ENCODE measurements around the gene FAM9C. TPM values are rescaled to one million over a fixed set of nuclear protein-coding genes. Genes with fewer than 3 reads are reported as not detected.

FAM9C gene
- total and polyA plus RNA-seq, 2 donors (not counting 3 experiments of a cell fraction or from before 2014, with no cell fraction given) = not detected

- Histone ChIP-seq H3K9me1 (replicated peaks; ENCODE audit: control insufficient read depth, extremely low read depth, insufficient read depth, low read length) (no peaks in the 10 kb centered on the region), H3K4me3 (replicated peaks in 1 of 3; ENCODE audit: insufficient read depth in 1 of 3, low read depth in 1 of 3, low read length in 3 of 3) (no peak overlapping the region), H3K27me3 (ENCODE audit: control insufficient read depth in 2 of 2, insufficient read depth in 2 of 2, low read length in 2 of 2) (no peaks in the 10 kb centered on the region), H2AFZ (ENCODE audit: low read depth, low read length) (no peak overlapping the region), H3K4me2 (ENCODE audit: insufficient read depth, low read length) (no peak overlapping the region), H3K36me3 (ENCODE audit: control insufficient read depth in 2 of 2, extremely low read depth in 1 of 2, insufficient read depth in 2 of 2, low read length in 2 of 2) (no peaks in the 10 kb centered on the region), H3K4me1 (ENCODE audit: control insufficient read depth, extremely low read depth, insufficient read depth, low read length) (peaks cover 18% of the 10 kb centered on the region), H4K20me1 (replicated peaks; ENCODE audit: control insufficient read depth, extremely low read depth, insufficient read depth, low read length) (no peaks in the 10 kb centered on the region), H3K9ac (replicated peaks; ENCODE audit: extremely low read depth, insufficient read depth, low read length) (no peak overlapping the region), H3K79me2 (ENCODE audit: control insufficient read depth, insufficient read depth, low read length) (no peaks in the 10 kb centered on the region), H3K27ac (ENCODE audit: insufficient read depth, low read depth, low read length) (no peak overlapping the region), H3K9me3 (replicated peaks; ENCODE audit: control insufficient read depth, insufficient read depth, low read length) (no peaks in the 10 kb centered on the region)
- no peak for TF ChIP-seq JUN (IDR thresholded peaks at IDR 0.05; ENCODE audit: borderline replicate concordance, insufficient read depth, insufficient read length, low read depth)
- no peak for TF ChIP-seq POLR2AphosphoS5 (IDR thresholded peaks at IDR 0.05; ENCODE audit: insufficient read depth, low read depth, low read length)
- TF ChIP-seq MAX (IDR thresholded peaks at IDR 0.05; ENCODE audit: insufficient read depth, insufficient read length) = no peak
- TF ChIP-seq EZH2 (IDR thresholded peaks at IDR 0.05; ENCODE audit: borderline replicate concordance, low read depth, low read length, severe bottlenecking) = no peak
- no peak for TF ChIP-seq MYC (IDR thresholded peaks at IDR 0.05; ENCODE audit: low read depth, low read length)
- TF ChIP-seq GATA2 (IDR thresholded peaks at IDR 0.05; ENCODE audit: insufficient read depth, insufficient read length, low read depth, low read length) = no peak
- no peak for TF ChIP-seq POLR2A (IDR thresholded peaks at IDR 0.05; ENCODE audit: low read depth, low read length)
- TF ChIP-seq FOS (IDR thresholded peaks at IDR 0.05; ENCODE audit: borderline replicate concordance, insufficient read depth, low read length) = no peak
- no peak for TF ChIP-seq CTCF (IDR thresholded peaks at IDR 0.05; ENCODE audit: extremely low read depth in 1 of 2, insufficient read depth in 1 of 2, low read depth in 1 of 2, low read length in 2 of 2)
- FAIRE-seq = no peak
- DNase-seq (ENCODE audit: low read depth, low spot score) = no peak
- intact Hi-C loops (cut with micrococcal nuclease) (no loop called here), dilution Hi-C loops (cut with MboI; ENCODE audit: extremely low pct_ligation_motif_present, low sequenced_read_pairs) (no loop called here)
- ChIA-PET POLR2A (no interaction called here), CTCF (interaction anchor here (0.6 kb wide), 1 partner anchor 17 kb away, joined by 5 read pairs; no protein-coding TSS in a partner anchor)
- no TSS peak for BruUV-seq (replicated peaks)
Observed at GRCh38 chrX:13088156-13088487, 43.7 kb upstream of the FAM9C start.

All from endothelial cell of umbilical vein (primary cell).